GM10266 (cell line): ENCODE results near the gene SCYL2.
"Not testable (repeated sequence)": the region's sequence is repeated elsewhere in the genome, so short reads cannot be mapped to it uniquely, and the experiment has no call there.

ENCODE experiments used
- DNase-seq: peaks from one replicate; pipeline ENCODE4 v3.0.0; 2012; ENCODE audit errors: extremely low spot score
- TF ChIP-seq, protein P1 (sequence below): IDR thresholded peaks from 2 replicates; pipeline ENCODE4 v1.5.1; 2012; ENCODE audit warnings: mild to moderate bottlenecking, low read depth; ENCODE audit not compliant: control insufficient read depth, insufficient read depth; ENCODE audit errors: missing control alignments

Gene SCYL2, protein sequence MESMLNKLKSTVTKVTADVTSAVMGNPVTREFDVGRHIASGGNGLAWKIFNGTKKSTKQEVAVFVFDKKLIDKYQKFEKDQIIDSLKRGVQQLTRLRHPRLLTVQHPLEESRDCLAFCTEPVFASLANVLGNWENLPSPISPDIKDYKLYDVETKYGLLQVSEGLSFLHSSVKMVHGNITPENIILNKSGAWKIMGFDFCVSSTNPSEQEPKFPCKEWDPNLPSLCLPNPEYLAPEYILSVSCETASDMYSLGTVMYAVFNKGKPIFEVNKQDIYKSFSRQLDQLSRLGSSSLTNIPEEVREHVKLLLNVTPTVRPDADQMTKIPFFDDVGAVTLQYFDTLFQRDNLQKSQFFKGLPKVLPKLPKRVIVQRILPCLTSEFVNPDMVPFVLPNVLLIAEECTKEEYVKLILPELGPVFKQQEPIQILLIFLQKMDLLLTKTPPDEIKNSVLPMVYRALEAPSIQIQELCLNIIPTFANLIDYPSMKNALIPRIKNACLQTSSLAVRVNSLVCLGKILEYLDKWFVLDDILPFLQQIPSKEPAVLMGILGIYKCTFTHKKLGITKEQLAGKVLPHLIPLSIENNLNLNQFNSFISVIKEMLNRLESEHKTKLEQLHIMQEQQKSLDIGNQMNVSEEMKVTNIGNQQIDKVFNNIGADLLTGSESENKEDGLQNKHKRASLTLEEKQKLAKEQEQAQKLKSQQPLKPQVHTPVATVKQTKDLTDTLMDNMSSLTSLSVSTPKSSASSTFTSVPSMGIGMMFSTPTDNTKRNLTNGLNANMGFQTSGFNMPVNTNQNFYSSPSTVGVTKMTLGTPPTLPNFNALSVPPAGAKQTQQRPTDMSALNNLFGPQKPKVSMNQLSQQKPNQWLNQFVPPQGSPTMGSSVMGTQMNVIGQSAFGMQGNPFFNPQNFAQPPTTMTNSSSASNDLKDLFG

DNA sequence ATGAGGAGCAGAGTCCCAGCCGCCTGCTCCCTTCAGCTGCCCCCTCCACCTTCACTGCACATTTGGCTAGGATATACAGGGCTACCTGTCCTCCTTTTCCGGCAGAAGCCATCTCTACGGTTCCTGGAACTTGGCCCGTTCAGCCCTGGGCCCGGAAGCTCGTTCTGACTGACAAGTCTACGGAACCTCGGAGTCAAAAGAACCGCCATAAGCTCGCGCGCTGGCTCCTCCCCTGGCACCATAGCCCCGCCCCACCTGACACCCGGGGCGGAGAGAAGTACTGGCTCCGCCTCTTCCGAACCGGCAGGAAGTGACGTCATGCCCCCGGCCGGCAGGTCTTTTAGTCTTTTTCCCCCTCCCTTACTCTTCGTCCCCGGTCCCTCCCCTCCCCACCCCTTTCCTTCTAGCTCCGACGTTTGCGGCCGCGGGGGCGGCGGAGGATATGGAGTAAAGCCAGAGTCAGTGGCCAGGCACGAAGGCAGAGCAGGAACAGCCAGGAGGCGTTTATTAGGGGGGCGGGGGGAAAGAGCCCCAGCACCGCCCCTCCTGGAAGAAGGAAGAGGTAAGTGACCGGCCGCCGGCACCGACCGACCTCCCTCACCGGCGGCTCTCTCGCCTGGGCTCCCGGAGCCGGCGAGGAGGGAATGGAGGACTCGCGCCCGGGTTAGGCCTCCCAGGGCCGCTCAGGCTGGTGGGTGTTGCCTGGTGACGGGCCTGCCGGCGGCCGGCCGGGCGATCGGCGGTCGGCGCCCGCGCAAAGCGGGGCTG, at the start of gene SCYL2, which contains the start of gene DEPDC4:
Gene SCYL2, plus strand, starts transcription at position 343 of the 768 bp plus-strand sequence. CDS start 15,794 bp downstream, outside the sequence.
Gene DEPDC4, minus strand, starts transcription at position 245 of the 768 bp plus-strand sequence. Its CDS starts 3 bp downstream, at position 242.
- TF ChIP-seq, protein P1, sequence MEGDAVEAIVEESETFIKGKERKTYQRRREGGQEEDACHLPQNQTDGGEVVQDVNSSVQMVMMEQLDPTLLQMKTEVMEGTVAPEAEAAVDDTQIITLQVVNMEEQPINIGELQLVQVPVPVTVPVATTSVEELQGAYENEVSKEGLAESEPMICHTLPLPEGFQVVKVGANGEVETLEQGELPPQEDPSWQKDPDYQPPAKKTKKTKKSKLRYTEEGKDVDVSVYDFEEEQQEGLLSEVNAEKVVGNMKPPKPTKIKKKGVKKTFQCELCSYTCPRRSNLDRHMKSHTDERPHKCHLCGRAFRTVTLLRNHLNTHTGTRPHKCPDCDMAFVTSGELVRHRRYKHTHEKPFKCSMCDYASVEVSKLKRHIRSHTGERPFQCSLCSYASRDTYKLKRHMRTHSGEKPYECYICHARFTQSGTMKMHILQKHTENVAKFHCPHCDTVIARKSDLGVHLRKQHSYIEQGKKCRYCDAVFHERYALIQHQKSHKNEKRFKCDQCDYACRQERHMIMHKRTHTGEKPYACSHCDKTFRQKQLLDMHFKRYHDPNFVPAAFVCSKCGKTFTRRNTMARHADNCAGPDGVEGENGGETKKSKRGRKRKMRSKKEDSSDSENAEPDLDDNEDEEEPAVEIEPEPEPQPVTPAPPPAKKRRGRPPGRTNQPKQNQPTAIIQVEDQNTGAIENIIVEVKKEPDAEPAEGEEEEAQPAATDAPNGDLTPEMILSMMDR: no peak

DNA sequence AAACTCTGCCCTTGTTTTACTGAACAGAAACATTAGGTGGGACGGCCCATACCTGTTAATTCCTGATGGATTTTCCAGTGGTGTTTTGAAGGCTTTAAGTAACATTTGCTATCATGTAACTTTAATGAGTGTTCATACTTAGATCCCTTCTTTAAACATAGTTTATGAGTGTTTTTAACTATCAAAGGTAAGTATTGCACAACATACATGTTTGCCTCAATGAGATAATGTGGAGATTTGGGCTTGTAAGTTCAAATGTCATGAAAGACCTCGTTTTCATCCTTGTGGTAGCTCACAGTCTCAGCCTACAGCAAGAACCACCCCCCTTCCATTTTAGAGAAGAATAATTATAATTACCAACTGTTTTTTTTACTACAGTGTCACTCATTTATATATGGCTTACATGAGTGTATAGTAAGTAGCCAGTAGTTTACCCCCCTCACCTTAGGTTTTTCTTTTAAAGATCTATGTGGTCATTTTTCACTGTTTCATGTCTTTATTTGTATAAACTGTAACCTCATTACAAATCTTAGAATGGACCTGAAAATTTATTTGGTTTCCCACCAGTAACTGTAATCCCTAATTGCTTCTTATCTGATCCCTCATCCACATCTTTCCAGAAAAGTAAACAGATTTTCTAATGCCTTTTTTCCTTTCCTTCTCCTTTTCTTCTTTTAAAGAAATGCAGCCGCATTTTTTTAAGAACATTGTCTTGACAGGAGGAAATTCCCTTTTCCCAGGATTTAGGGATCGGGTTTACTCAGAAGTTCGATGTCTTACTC, 47.5 kb upstream of the SCYL2 start:
- TF ChIP-seq, protein P1: no peak
- no peak for DNase-seq

More for the DNA sequence above, at the start of gene SCYL2, which contains the start of gene DEPDC4:
- DNase-seq: peak; percentile 95

DNA sequence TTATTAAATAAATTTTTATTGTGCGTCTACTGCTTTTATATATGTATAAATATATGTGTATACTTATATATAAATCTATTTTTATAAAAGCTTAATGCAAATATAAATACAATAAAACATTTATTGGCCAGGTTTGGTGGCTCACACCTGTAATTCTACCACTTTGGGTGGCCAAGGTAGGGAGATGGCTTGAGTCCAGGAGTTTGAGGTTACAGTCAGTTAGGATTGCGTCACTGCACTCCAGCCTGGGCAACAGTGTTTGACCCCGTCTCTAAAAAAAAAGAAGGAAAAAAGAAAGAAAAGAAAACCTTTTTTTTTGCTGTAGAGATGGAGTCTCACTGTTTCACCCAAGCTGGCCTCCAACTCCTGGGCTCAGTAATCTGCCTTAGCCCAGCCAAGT, 45.5 kb upstream of the SCYL2 start:
- TF ChIP-seq, protein P1: no peak
- no peak for DNase-seq

DNA sequence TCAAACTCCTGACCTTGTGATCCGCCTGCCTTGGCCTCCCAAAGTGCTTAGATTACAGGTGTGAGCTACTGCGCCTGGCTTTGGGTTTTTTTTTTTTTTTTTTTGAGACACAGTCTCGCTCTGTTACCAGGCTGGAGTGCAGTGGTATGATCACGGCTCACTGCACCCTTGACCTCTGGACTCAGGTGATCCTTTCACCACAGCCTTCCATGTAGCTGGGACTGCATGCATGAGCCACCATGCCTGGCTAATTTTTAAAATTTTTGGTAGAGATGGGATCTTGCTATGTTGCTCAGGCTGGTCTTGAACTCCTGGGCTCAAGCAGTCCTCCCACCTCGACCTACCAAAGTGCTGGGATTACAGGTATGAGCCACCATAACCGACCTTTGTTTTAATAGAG, 44.8 kb upstream of the SCYL2 start:
- not testable (repeated sequence) for DNase-seq

DNA sequence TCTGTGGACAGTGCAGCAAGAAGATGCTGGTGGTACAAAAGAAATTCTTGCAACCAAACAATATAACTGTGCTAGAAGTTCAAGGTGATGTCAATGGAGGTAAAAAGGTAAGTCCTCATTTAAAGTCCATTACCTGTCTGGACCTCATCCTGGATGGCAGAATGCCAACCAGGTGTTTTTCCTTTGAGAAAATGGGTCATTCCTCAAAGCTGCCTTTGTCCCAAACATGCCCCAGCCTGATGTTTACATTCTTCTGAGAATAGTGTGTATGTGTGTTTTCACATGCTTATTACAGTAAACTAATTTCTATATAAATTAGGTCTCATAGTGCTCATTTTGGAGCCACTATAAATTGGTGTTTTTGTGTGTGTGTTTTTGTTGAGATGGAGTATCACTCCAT, 41.5 kb upstream of the SCYL2 start:
- no peak for DNase-seq
- TF ChIP-seq, protein P1: no peak

DNA sequence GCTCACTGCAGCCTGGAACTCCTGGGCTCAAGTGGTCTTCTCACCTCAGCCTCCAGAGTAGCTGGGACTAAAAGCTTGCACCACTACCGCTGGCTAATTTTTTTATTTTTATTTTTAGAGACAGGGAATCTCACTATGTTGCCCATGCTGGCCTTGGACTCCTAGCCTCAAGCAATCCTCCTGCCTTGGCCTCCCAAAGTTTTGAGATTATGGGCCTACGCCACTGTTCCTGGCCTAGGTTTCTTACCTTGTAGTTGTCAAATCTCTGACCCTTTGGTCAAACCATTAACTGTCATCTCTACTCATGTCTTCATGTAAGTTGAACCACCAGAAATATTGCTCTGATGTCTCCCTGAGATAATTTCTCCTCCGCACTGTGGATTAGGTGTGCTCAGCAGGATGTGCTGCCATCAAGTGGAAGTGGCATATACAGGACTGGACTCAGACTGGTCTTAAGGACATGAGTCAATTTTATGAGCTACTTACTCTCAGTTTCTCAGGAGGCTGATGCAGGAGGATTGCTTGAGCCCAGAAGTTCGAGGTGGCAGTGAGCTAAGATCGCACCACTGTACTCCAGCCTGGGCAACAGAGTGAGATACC, 37.8 kb upstream of the SCYL2 start:
- no peak for DNase-seq
- TF ChIP-seq, protein P1: no peak
